K562 (cell line): ENCODE data around the gene SNCA. TPM values are rescaled to one million over a fixed set of nuclear protein-coding genes. Genes with fewer than 3 reads are reported as not detected.

ENCODE experiments used
- ATAC-seq: fragments of 200-7000 bp; cut with Tn5 transposase; 3 replicates; pipeline ENCODE4 v1.9.1; 2020; ENCODE audit warnings: moderate library complexity
- BruUV-seq: library from RNA; stranded (reverse); fragments of 400-500 nt; replicated peaks from 2 replicates; lab custom pipeline; 2021; lab: Mats Ljungman, UMichigan
- CTCF ChIA-PET: fragments of 300-600 bp; formaldehyde crosslinking; extraction: SDS; loops from one replicate; lab custom pipeline; 2021; ENCODE audit warnings: low intra/inter-chr PET ratio; lab: Yijun Ruan, JAX
- POLR2A ChIA-PET: fragments of 300-600, 350-650 bp; sonication (Branson Sonifier 250); formaldehyde crosslinking; extraction: SDS; loops from one replicate; lab custom pipeline; 2021; ENCODE audit warnings: antibody characterized with exemption, inconsistent platforms; lab: Yijun Ruan, JAX
- DNase-seq, 4 experiments: peaks; one replicate each; pipeline versions ENCODE4 v3.0.0 to v3.0.0-alpha.2; 2011 to 2018; ENCODE audit warnings: low spot score in 3 of 4, mixed read lengths in 3 of 4; ENCODE audit errors: extremely low read depth in 1 of 4
- FAIRE-seq: peaks from 2 replicates; lab custom pipeline; 2011; peaks lifted over from hg19 to GRCh38; lab: Jason Lieb, UNC
- H2AFZ ChIP-seq: 2 replicates; pipeline ENCODE4 v1.6.0; 2011; ENCODE audit warnings: low read depth, low read length, control low read depth, inconsistent platforms
- H3K27ac ChIP-seq: fragments of 200-600 bp; 3 replicates; pipeline ENCODE4 v1.8.0; 2011; ENCODE audit warnings: low read depth, mild to moderate bottlenecking, control low read depth, inconsistent platforms, low read length, moderate library complexity, mixed read lengths; ENCODE audit errors: extremely low read depth
- H3K27me3 ChIP-seq, 2 experiments: fragments of 300-600 bp in 1 of 2; 2 replicates in 1 of 2; 3 replicates in 1 of 2; pipeline versions ENCODE4 v1.6.0 to v1.8.0; 2011; ENCODE audit warnings: inconsistent platforms in 2 of 2, low read length in 2 of 2, mild to moderate bottlenecking in 1 of 2, mixed read lengths in 1 of 2, moderate library complexity in 1 of 2; ENCODE audit not compliant: control insufficient read depth in 2 of 2, insufficient read depth in 2 of 2
- H3K36me3 ChIP-seq: fragments of 300-600 bp; 3 replicates; pipeline ENCODE4 v1.8.0; 2011; ENCODE audit warnings: mild to moderate bottlenecking, low read length, inconsistent platforms; ENCODE audit not compliant: control insufficient read depth, insufficient read depth
- H3K4me1 ChIP-seq, 2 experiments: fragments of 200-600 bp in 1 of 2; replicated peaks in 1 of 2; 2 replicates in 1 of 2; 3 replicates in 1 of 2; pipeline versions ENCODE4 v1.5.1 to v1.8.0; 2011; ENCODE audit warnings: inconsistent platforms in 2 of 2, low read length in 2 of 2, mild to moderate bottlenecking in 1 of 2, mixed read lengths in 1 of 2, moderate library complexity in 1 of 2; ENCODE audit not compliant: control insufficient read depth in 2 of 2, insufficient read depth in 2 of 2
- H3K4me2 ChIP-seq: 2 replicates; pipeline ENCODE4 v1.6.1; 2011; ENCODE audit warnings: low read length, control low read depth, inconsistent platforms, mixed read lengths; ENCODE audit not compliant: insufficient read depth
- H3K4me3 ChIP-seq: fragments of 200-600 bp; sonication (generic), shearing (Covaris generic); 2 replicates; pipeline ENCODE4 v1.5.1; 2016; ENCODE audit warnings: control low read depth, inconsistent platforms
- H3K79me2 ChIP-seq: fragments of 200-600 bp; 3 replicates; pipeline ENCODE4 v1.8.0; 2011; ENCODE audit warnings: low read length, inconsistent platforms; ENCODE audit not compliant: control insufficient read depth, insufficient read depth
- H3K9ac ChIP-seq, 2 experiments: 2 replicates each; pipeline versions ENCODE4 v1.6.0 to v1.6.1; 2011; ENCODE audit warnings: low read depth in 2 of 2, low read length in 2 of 2, control low read depth in 1 of 2, inconsistent platforms in 1 of 2, mild to moderate bottlenecking in 1 of 2, mixed read lengths in 1 of 2; ENCODE audit not compliant: insufficient read depth in 1 of 2
- H3K9me1 ChIP-seq: one replicate; pipeline ENCODE4 v1.6.0; 2011; ENCODE audit warnings: inconsistent platforms, mild to moderate bottlenecking, low read length, moderate library complexity; ENCODE audit not compliant: control insufficient read depth, insufficient read depth
- H3K9me3 ChIP-seq: replicated peaks from 2 replicates; pipeline ENCODE4 v1.5.1; 2011; ENCODE audit warnings: low read depth, low read length, inconsistent platforms; ENCODE audit not compliant: control insufficient read depth, insufficient read depth
- H4K20me1 ChIP-seq: replicated peaks from 2 replicates; pipeline ENCODE4 v1.6.1; 2011; ENCODE audit warnings: low read length, inconsistent platforms, mixed read lengths; ENCODE audit not compliant: control insufficient read depth, insufficient read depth
- HSF4 ChIP-seq: fragments of 250-450 bp; sonication (Bioruptor Pico); IDR thresholded peaks from 2 replicates; pipeline ENCODE4 v2.1.2; 2022; ENCODE audit warnings: mild to moderate bottlenecking, moderate library complexity, borderline replicate concordance
- SREBF2 ChIP-seq: sonication (generic); formaldehyde crosslinking; IDR thresholded peaks from 2 replicates; pipeline ENCODE4 v1.4.0; 2020; ENCODE audit warnings: mild to moderate bottlenecking, missing genetic modification reagents
- WGBS: fragments of 100-300 bp; shearing (Covaris generic); methylation state at CpG from one replicate; pipeline ENCODE4 v1.1.6; 2016; ENCODE audit warnings: low coverage, mixed read lengths; ENCODE audit not compliant: insufficient coverage; ENCODE audit errors: missing lambda C conversion rate; 5-methylcytosine and 5-hydroxymethylcytosine counted together
- in situ Hi-C: fragments of 300-500 bp; cut with MboI; formaldehyde crosslinking; loops from 4 replicates; pipeline ENCODE4 v1.15.0; 2018; ENCODE audit warnings: inconsistent platforms, mixed read lengths
- intact Hi-C: fragments of 100-400 bp; cut with micrococcal nuclease; formaldehyde crosslinking; loops from 2 replicates; pipeline ENCODE4 v1.14.2; 2022
- polyA plus RNA-seq, 8 experiments: library from polyadenylated mRNA; depleted of rRNA in 4 of 8; stranded (reverse) in 5 of 8; unstranded in 3 of 8; fragments of >200 nt; fragmentation: Nextera tagmentation in 2 of 8; fragmentation: Illumina TruSeq in 1 of 8; extraction: Ambion mirVana in 2 of 8; extraction: Trizol in 1 of 8; gene quantifications; 2 replicates each; pipeline versions ENCODE4 v1.2.1 to v1.2.3, GENCODE V29; 2011 to 2014; ENCODE audit warnings: inconsistent platforms in 1 of 8, missing spikeins in 1 of 8
- total RNA-seq, 7 experiments: library from RNA; depleted of rRNA in 6 of 7; stranded (reverse); fragments of >200 nt in 6 of 7; fragmentation: Illumina TruSeq in 2 of 7; extraction: Trizol in 2 of 7; gene quantifications; 2 replicates each; pipeline versions ENCODE4 v1.2.1 to v1.2.3, GENCODE V29; 2011 to 2021; ENCODE audit warnings: low replicate concordance in 1 of 7

Gene SNCA
- total and polyA plus RNA-seq, 9 of the 15 experiments (the other 6 are each of a cell fraction or from before 2014, with no cell fraction given) = 1.7 to 12.6 (median 3.6) TPM

- no peaks in the 10 kb centered on the region for H3K27me3 ChIP-seq
- H2AFZ ChIP-seq = no peak overlapping the region
- no peak overlapping the region for H3K27ac ChIP-seq
- H3K9me1 ChIP-seq = no peaks in the 10 kb centered on the region
- BruUV-seq = no TSS peak
- no peaks in the 10 kb centered on the region for H3K79me2 ChIP-seq
- ChIA-PET POLR2A (no interaction called here), CTCF (no interaction called here)
- H4K20me1 ChIP-seq = no peaks in the 10 kb centered on the region
- no peak for ATAC-seq
- 12% methylated on average over 7 of the region's 7 CpGs for WGBS
- intact Hi-C loops = no loop called here
- H3K9ac ChIP-seq = no peak overlapping the region
- H3K36me3 ChIP-seq = no peaks in the 10 kb centered on the region
- no peak overlapping the region for H3K4me3 ChIP-seq
- H3K9me3 ChIP-seq = no peaks in the 10 kb centered on the region
- TF ChIP-seq SREBF2 (CRISPR knock-in tag) = no peak
- FAIRE-seq = no peak
- in situ Hi-C loops = no loop called here
- H3K4me1 ChIP-seq = no peaks in the 10 kb centered on the region
- no peak overlapping the region for H3K4me2 ChIP-seq
- DNase-seq = no peak
These were observed 7.4 kb downstream of the SNCA start for GRCh38 chr4:89829470-89830138.

DNA sequence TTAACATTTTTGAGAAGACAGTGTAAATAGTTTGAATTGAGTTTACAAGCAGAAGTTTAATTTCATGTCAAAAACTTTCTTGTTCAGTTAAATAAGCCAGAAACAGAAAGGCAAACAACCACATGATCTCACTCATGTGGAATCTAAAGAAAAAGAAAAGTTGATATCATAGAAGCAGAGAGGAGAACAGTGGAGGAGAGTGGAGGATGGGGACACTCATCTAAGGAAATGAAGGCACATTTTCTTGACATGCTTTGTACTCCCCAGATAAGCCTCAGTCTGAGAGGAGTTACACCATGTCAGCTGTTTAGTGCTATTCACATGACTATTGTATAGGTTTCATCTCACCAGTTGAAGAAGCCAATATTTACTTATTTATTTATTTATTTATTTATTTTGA is 13.5 kb downstream of the SNCA start:
- Histone ChIP-seq H3K4me2 (no peak overlapping the region), H3K36me3 (no peaks in the 10 kb centered on the region), H3K79me2 (no peaks in the 10 kb centered on the region), H3K9me1 (no peaks in the 10 kb centered on the region), H2AFZ (no peak overlapping the region), H3K4me1 (no peaks in the 10 kb centered on the region), H3K27ac (no peak overlapping the region), H4K20me1 (no peaks in the 10 kb centered on the region), H3K9ac (no peak overlapping the region), H3K4me3 (no peak overlapping the region), H3K27me3 (no peaks in the 10 kb centered on the region), H3K9me3 (no peaks in the 10 kb centered on the region)
- intact Hi-C loops = no loop called here
- in situ Hi-C loops = no loop called here
- no peak for FAIRE-seq
- ChIA-PET CTCF (no interaction called here), POLR2A (no interaction called here)
- TF ChIP-seq HSF4 (CRISPR knock-in tag) = no peak
- no peak for ATAC-seq
- DNase-seq = peak in 1 of 4 experiments; percentile 5
- no TSS peak for BruUV-seq
